OCI-LY1 (cell line): ENCODE measurements around the gene CCIN.

ENCODE experiments used
- H2AFZ ChIP-seq: fragments of 200-600 bp; sonication (generic), shearing (Covaris generic); 2 replicates; pipeline ENCODE4 v1.6.0; 2014; ENCODE audit warnings: antibody characterized with exemption, mild to moderate bottlenecking, low read length
- H3F3A ChIP-seq: fragments of 200-600 bp; sonication (generic), shearing (Covaris generic); 2 replicates; pipeline ENCODE4 v1.6.0; 2014; ENCODE audit warnings: mild to moderate bottlenecking, antibody characterized with exemption, low read length, moderate library complexity; ENCODE audit not compliant: insufficient read depth
- H3K27ac ChIP-seq: fragments of 200-600 bp; sonication (generic); 2 replicates; pipeline ENCODE4 v1.5.1; 2014; ENCODE audit warnings: low read length, mixed run types, mild to moderate bottlenecking, low read depth; ENCODE audit not compliant: poor library complexity, severe bottlenecking
- H3K27me3 ChIP-seq: fragments of 200-600 bp; sonication (generic); 2 replicates; pipeline ENCODE4 v1.6.0; 2014; ENCODE audit warnings: antibody characterized with exemption, mild to moderate bottlenecking, low read length, moderate library complexity; ENCODE audit not compliant: insufficient read depth
- H3K36me3 ChIP-seq: fragments of 200-600 bp; sonication (generic); 2 replicates; pipeline ENCODE4 v1.6.1; 2014; ENCODE audit warnings: mild to moderate bottlenecking, antibody characterized with exemption, low read length, moderate library complexity, mixed read lengths; ENCODE audit not compliant: insufficient read depth
- H3K4me1 ChIP-seq: fragments of 200-600 bp; sonication (generic); 2 replicates; pipeline ENCODE4 v1.5.1; 2014; ENCODE audit warnings: mild to moderate bottlenecking, low read length, moderate library complexity; ENCODE audit not compliant: insufficient read depth, severe bottlenecking
- H3K4me2 ChIP-seq: fragments of 200-600 bp; sonication (generic), shearing (Covaris generic); 2 replicates; pipeline ENCODE4 v1.6.1; 2014; ENCODE audit warnings: low read length
- H3K4me3 ChIP-seq: fragments of 200-600 bp; sonication (generic); 2 replicates; pipeline ENCODE4 v1.5.1; 2014; ENCODE audit warnings: low read length, low read depth, mild to moderate bottlenecking, mixed read lengths; ENCODE audit not compliant: poor library complexity, severe bottlenecking
- H3K79me2 ChIP-seq: fragments of 200-600 bp; shearing (Covaris generic); 2 replicates; pipeline ENCODE4 v1.6.1; 2016; ENCODE audit warnings: mixed run types, low read length, mixed read lengths; ENCODE audit not compliant: insufficient read depth
- H3K9ac ChIP-seq: fragments of 200-600 bp; sonication (generic), shearing (Covaris generic); 2 replicates; pipeline ENCODE4 v1.6.1; 2014; ENCODE audit warnings: mild to moderate bottlenecking, low read length, mixed read lengths
- H3K9me2 ChIP-seq: fragments of 200-600 bp; sonication (generic), shearing (Covaris generic); 2 replicates; pipeline ENCODE4 v1.6.1; 2014; ENCODE audit warnings: low read depth, mild to moderate bottlenecking, low read length, mixed read lengths
- H3K9me3 ChIP-seq: fragments of 200-600 bp; shearing (Covaris generic); 2 replicates; pipeline ENCODE4 v1.6.1; 2014; ENCODE audit warnings: low read length, mixed read lengths
- H4K20me1 ChIP-seq: fragments of 200-600 bp; sonication (generic), shearing (Covaris generic); 2 replicates; pipeline ENCODE4 v1.6.0; 2016; ENCODE audit warnings: mild to moderate bottlenecking, low read length; ENCODE audit not compliant: insufficient read depth
- EZH2 ChIP-seq: fragments of 200-600 bp; sonication (generic), shearing (Covaris generic); IDR thresholded peaks from 2 replicates; pipeline ENCODE4 v1.8.0; 2017; ENCODE audit warnings: borderline replicate concordance, mixed run types, mild to moderate bottlenecking, antibody characterized with exemption, low read length, moderate library complexity, mixed read lengths
- TF ChIP-seq, protein P1 (sequence below): fragments of 200-600 bp; sonication (generic), shearing (Covaris generic); IDR thresholded peaks from 2 replicates; pipeline ENCODE4 v1.5.1; 2017; ENCODE audit warnings: mild to moderate bottlenecking, antibody characterized with exemption, low read length, moderate library complexity, mixed read lengths

Gene CCIN

DNA sequence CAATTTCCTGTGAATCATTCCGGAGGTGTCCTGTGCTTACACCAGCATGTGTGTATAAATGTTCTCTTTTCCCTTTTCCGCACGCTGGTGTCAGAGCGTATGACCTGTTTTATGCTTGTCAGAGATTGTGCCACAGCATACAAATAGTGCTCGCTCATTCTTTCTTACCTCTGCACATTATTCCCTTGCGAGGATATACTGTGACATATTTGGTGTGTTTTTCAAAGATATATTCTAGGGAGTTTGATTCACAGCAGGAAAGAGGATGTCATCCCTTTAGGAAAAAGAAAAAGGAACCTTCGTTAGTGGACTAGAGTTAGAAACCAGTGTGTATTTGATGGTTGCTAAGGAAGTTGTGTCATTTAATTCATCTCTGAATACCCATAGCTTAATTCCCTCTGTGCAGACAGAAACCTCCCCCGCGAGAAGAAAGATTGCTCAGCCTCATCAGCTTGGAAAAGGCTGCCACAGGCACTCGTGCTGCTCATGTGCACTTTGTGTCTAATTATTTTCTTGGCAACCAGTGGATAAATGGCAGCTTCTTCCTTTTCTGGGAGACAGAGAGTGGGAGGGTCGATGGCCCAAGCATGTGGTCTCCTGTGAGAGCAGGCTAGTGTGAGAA lies 14.7 kb upstream of the CCIN start:
- no peaks in the 10 kb centered on the region for H3K27me3 ChIP-seq
- H3K9me3 ChIP-seq, result no peaks in the 10 kb centered on the region
- no peak overlapping the region for H3K27ac ChIP-seq
- H2AFZ ChIP-seq, result no peak overlapping the region
- peak overlapping the region; percentile 29; the same call in 1 of the 2 replicates for H3K4me2 ChIP-seq
- no peaks in the 10 kb centered on the region for H4K20me1 ChIP-seq
- H3K36me3 ChIP-seq, result no peaks in the 10 kb centered on the region
- H3F3A ChIP-seq, result no peaks in the 10 kb centered on the region
- TF ChIP-seq EZH2, result no peak
- TF ChIP-seq, protein P1, sequence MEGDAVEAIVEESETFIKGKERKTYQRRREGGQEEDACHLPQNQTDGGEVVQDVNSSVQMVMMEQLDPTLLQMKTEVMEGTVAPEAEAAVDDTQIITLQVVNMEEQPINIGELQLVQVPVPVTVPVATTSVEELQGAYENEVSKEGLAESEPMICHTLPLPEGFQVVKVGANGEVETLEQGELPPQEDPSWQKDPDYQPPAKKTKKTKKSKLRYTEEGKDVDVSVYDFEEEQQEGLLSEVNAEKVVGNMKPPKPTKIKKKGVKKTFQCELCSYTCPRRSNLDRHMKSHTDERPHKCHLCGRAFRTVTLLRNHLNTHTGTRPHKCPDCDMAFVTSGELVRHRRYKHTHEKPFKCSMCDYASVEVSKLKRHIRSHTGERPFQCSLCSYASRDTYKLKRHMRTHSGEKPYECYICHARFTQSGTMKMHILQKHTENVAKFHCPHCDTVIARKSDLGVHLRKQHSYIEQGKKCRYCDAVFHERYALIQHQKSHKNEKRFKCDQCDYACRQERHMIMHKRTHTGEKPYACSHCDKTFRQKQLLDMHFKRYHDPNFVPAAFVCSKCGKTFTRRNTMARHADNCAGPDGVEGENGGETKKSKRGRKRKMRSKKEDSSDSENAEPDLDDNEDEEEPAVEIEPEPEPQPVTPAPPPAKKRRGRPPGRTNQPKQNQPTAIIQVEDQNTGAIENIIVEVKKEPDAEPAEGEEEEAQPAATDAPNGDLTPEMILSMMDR, result no peak
- no peak overlapping the region for H3K4me3 ChIP-seq
- no peak overlapping the region for H3K9ac ChIP-seq
- no peaks in the 10 kb centered on the region for H3K9me2 ChIP-seq
- H3K4me1 ChIP-seq, result peaks cover 37% of the 10 kb centered on the region
- H3K79me2 ChIP-seq, result no peaks in the 10 kb centered on the region

DNA sequence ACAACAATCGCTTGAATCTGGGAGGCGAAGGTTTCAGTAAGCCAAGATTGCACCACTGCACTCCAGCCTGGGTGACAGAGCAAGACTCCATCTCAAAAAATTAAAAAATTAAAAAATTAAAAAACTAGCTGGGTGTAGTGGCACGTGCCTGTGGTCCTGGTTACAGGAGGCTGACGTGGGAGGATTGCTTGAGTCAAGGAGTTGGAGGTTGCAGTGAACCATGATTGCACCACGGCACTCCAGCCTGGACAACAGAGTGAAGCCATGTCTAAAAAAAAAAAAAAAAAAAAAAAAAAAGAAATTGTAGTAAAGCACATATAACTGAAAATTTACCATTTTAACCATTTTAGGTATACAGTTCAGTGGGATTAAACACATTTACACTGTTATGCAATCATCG lies 13.1 kb upstream of the CCIN start:
- Histone ChIP-seq H4K20me1 (no peaks in the 10 kb centered on the region), H3K27me3 (no peaks in the 10 kb centered on the region), H3K9ac (no peak overlapping the region), H3K4me2 (no peak overlapping the region), H3F3A (no peaks in the 10 kb centered on the region), H3K36me3 (no peaks in the 10 kb centered on the region), H3K27ac (no peak overlapping the region), H3K4me1 (peaks cover 37% of the 10 kb centered on the region), H2AFZ (no peak overlapping the region), H3K9me3 (no peaks in the 10 kb centered on the region), H3K9me2 (no peaks in the 10 kb centered on the region), H3K4me3 (no peak overlapping the region), H3K79me2 (no peaks in the 10 kb centered on the region)
- no peak for TF ChIP-seq EZH2
- TF ChIP-seq, protein P1, result no peak

DNA sequence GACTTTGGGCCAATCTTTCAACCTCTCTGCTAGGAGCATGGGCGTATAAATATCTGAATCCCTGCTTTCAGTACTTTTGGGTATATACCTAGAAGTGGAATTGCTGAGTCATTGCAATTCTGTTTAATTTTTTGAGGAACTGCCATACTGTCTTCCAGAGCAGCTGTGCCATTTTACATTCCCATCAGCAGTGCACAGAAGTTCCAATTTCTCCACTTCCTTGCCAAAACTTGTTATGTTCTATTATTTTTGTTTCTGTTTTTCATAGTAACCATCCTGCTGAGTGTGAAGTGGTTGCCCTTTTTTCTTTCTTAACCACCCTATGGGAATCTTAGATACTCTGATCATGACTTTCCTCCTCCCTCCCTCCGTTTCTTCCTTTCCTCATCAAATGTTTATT lies 11.1 kb upstream of the CCIN start:
- H3K36me3 ChIP-seq, result no peaks in the 10 kb centered on the region
- no peak overlapping the region for H3K4me2 ChIP-seq
- H3K27me3 ChIP-seq, result no peaks in the 10 kb centered on the region
- no peak overlapping the region for H3K27ac ChIP-seq
- no peaks in the 10 kb centered on the region for H3K9me3 ChIP-seq
- H3K4me1 ChIP-seq, result peaks cover 18% of the 10 kb centered on the region
- no peak overlapping the region for H3K9ac ChIP-seq
- H4K20me1 ChIP-seq, result no peaks in the 10 kb centered on the region
- H3K4me3 ChIP-seq, result no peak overlapping the region
- no peaks in the 10 kb centered on the region for H3K79me2 ChIP-seq
- no peaks in the 10 kb centered on the region for H3F3A ChIP-seq
- TF ChIP-seq, protein P1, result no peak
- TF ChIP-seq EZH2, result no peak
- no peak overlapping the region for H2AFZ ChIP-seq
- H3K9me2 ChIP-seq, result no peaks in the 10 kb centered on the region
